Stomach (tissue), 4 donors: ENCODE data around the gene RIPOR3.

Experiments used
- POLR2A ChIP-seq, 4 donors: fragments of 450-650 bp; IDR thresholded peaks; one replicate each; pipeline ENCODE4 v1.6.1; 2016; ENCODE audit warnings: antibody characterized with exemption in 4 of 4, control low read depth in 2 of 4, mild to moderate bottlenecking in 1 of 4, moderate library complexity in 1 of 4
- TF ChIP-seq, protein P1 (sequence below), 7 experiments: fragments of 450-650 bp in 4 of 7; fragments of 200-600 bp in 3 of 7; sonication (generic) in 3 of 7; IDR thresholded peaks; one replicate each; pipeline ENCODE4 v1.5.1; 2016 to 2019; ENCODE audit warnings: antibody characterized with exemption in 7 of 7, control low read depth in 2 of 7, mild to moderate bottlenecking in 1 of 7

DNA sequence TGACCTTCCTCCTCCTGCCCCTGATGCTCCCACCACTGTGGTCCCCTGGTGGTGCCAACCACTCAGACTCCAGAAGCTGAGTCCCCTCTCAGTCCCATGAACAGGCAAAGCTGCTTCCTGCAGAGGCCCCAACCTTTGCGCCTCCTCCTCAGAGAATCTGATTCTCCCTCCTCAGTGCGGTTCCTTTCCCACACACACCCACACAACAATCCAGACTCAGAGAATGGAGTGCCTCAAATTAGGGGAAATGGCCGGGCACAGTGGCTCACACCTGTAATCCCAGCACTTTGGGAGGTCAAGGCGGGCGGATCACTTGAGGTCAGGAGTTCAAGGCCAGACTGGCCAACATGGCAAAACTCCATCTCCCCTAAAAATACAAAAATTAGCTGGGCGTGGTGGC lies 23.0 kb downstream of the RIPOR3 start:
- TF ChIP-seq, protein P1, sequence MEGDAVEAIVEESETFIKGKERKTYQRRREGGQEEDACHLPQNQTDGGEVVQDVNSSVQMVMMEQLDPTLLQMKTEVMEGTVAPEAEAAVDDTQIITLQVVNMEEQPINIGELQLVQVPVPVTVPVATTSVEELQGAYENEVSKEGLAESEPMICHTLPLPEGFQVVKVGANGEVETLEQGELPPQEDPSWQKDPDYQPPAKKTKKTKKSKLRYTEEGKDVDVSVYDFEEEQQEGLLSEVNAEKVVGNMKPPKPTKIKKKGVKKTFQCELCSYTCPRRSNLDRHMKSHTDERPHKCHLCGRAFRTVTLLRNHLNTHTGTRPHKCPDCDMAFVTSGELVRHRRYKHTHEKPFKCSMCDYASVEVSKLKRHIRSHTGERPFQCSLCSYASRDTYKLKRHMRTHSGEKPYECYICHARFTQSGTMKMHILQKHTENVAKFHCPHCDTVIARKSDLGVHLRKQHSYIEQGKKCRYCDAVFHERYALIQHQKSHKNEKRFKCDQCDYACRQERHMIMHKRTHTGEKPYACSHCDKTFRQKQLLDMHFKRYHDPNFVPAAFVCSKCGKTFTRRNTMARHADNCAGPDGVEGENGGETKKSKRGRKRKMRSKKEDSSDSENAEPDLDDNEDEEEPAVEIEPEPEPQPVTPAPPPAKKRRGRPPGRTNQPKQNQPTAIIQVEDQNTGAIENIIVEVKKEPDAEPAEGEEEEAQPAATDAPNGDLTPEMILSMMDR (IDR thresholded peaks at IDR 0.05): no peak
- TF ChIP-seq POLR2A (IDR thresholded peaks at IDR 0.05): no peak
